ENCODE measurements around the gene PHF23. TPM values are rescaled to one million over a fixed set of nuclear protein-coding genes. Genes with fewer than 3 reads are reported as not detected.

The PHF23 gene
- total RNA-seq, 1 experiment from 2014 or later: 85.1 TPM

DNA sequence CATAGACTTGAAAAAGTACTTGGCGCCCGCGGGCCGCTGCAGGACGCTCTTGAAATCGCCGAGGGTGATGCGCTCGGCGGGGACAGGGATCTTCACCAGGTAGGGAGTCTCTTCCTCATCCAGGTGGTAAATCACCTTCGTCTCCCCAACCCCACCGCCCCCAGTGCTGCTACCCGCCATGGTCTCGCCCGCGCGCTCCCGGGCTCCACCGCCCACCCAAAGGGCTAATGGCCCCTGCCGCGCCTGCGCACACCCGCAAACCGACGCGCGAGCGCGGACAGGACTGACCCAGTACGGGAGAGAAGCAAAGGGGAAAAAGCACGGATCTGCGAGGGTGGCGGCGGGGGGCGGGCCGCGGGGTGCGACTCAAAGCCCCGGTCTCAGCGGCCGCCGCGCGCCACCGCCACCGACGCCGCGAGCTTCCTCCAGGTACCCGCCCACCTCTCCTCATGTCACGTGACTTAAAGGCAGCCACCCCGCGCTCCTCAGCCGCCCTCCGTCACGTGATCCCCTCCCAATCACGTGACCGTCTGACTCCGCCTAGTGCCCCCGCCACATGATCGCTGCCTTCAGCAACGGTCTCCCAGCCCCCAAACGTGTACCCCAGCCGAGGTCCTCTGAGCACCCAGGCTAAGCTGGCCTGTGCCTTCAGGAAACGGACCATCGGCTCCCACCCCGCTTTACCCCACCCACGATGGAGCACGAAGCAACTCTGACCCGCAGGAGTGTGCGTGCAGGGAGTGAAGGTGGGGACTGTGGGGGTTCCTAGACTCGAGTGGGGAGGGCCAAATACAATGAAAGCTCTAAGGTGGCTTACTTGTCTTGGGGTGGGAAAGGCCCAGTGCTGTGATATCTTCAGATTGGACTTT, 4.9 kb downstream of the PHF23 start, which contains the start of gene DVL2:
Gene DVL2, minus strand, starts transcription at position 435 of the 869 bp plus-strand sequence. Its CDS starts 255 bp downstream, at position 180.
- TF ChIP-seq EZH2 (IDR thresholded peaks at IDR 0.05; ENCODE audit: borderline replicate concordance, low read depth, low read length, poor library complexity, severe bottlenecking): no peak
- TF ChIP-seq, protein P1, sequence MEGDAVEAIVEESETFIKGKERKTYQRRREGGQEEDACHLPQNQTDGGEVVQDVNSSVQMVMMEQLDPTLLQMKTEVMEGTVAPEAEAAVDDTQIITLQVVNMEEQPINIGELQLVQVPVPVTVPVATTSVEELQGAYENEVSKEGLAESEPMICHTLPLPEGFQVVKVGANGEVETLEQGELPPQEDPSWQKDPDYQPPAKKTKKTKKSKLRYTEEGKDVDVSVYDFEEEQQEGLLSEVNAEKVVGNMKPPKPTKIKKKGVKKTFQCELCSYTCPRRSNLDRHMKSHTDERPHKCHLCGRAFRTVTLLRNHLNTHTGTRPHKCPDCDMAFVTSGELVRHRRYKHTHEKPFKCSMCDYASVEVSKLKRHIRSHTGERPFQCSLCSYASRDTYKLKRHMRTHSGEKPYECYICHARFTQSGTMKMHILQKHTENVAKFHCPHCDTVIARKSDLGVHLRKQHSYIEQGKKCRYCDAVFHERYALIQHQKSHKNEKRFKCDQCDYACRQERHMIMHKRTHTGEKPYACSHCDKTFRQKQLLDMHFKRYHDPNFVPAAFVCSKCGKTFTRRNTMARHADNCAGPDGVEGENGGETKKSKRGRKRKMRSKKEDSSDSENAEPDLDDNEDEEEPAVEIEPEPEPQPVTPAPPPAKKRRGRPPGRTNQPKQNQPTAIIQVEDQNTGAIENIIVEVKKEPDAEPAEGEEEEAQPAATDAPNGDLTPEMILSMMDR (conservative IDR thresholded peaks at IDR 0.05; ENCODE audit: low read depth, low read length): no peak
- H3K4me1 ChIP-seq (ENCODE audit: insufficient read depth, low read length, poor library complexity, severe bottlenecking): peaks cover 26% of the 10 kb centered on the region
- no peaks in the 10 kb centered on the region for H3K9me3 ChIP-seq (ENCODE audit: low read depth, low read length, poor library complexity, severe bottlenecking)
- POLR2A ChIA-PET (ENCODE audit: low non-redundant PET): interaction anchor here (0.6 to 1.0 kb wide), 3 partner anchors 15 to 64 kb away, joined by 3 to 6 read pairs (median 5); partner anchors contain the start of gene DLG4
- CTCF ChIA-PET: interaction anchor here (0.7 to 1.1 kb wide), 2 partner anchors 15 to 62 kb away, joined by 3 read pairs; no protein-coding TSS in a partner anchor
- no peaks in the 10 kb centered on the region for H3K27me3 ChIP-seq (replicated peaks; ENCODE audit: insufficient read depth, low read depth, low read length, poor library complexity)
- intact Hi-C loops (cut with micrococcal nuclease; ENCODE audit: unreplicated experiment): no loop called here
- peak within 1 kb of the TSS; percentile 83 for H3K27ac ChIP-seq (ENCODE audit: low read depth, low read length, poor library complexity, severe bottlenecking)
- BruUV-seq (replicated peaks): TSS peak; percentile 36
- DNase-seq (ENCODE audit: low spot score): peak; percentile 97
- peaks cover 45% of the 10 kb centered on the region for H3K36me3 ChIP-seq (ENCODE audit: insufficient read depth, low read length, poor library complexity, severe bottlenecking)
- H3K4me3 ChIP-seq (ENCODE audit: low read depth, low read length, poor library complexity, severe bottlenecking): peak within 1 kb of the TSS; percentile 78

DNA sequence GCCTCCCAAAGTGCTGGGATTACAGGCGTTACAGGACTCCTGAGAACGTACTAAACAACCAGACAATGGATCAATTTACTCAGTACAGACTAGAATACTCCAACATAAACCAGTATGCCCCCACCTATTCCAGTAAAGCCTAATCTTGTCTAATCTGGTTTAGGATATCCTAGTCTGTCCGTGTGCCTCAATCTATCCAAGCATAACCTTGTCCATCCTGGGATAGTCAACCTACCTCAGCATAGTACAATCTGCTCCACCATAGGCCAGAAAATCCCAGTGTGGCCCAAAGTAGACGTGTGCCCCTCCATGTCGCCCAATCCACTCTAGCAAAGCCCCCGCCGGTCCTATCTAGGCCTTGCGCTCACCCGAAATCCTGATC, 5.6 kb downstream of the PHF23 start:
- BruUV-seq (replicated peaks): no TSS peak
- TF ChIP-seq, protein P1 (conservative IDR thresholded peaks at IDR 0.05; ENCODE audit: low read depth, low read length): no peak
- no peak for TF ChIP-seq EZH2 (IDR thresholded peaks at IDR 0.05; ENCODE audit: borderline replicate concordance, low read depth, low read length, poor library complexity, severe bottlenecking)
- Histone ChIP-seq H3K9me3 (ENCODE audit: low read depth, low read length, poor library complexity, severe bottlenecking) (no peaks in the 10 kb centered on the region), H3K4me1 (ENCODE audit: insufficient read depth, low read length, poor library complexity, severe bottlenecking) (peaks cover 26% of the 10 kb centered on the region), H3K27me3 (replicated peaks; ENCODE audit: insufficient read depth, low read depth, low read length, poor library complexity) (no peaks in the 10 kb centered on the region), H3K36me3 (ENCODE audit: insufficient read depth, low read length, poor library complexity, severe bottlenecking) (peaks cover 51% of the 10 kb centered on the region), H3K4me3 (ENCODE audit: low read depth, low read length, poor library complexity, severe bottlenecking) (peak overlapping the region; percentile 78), H3K27ac (ENCODE audit: low read depth, low read length, poor library complexity, severe bottlenecking) (peak overlapping the region; percentile 83)
- DNase-seq (ENCODE audit: low spot score): peak; percentile 65
- CTCF ChIA-PET: interaction anchor here (1.1 kb wide), 1 partner anchor 63 kb away, joined by 3 read pairs; no protein-coding TSS in a partner anchor
- intact Hi-C loops (cut with micrococcal nuclease; ENCODE audit: unreplicated experiment): no loop called here
- POLR2A ChIA-PET (ENCODE audit: low non-redundant PET): interaction anchor here (0.6 to 1.0 kb wide), 3 partner anchors 11 to 19 kb away, joined by 3 to 5 read pairs (median 3); partner anchors contain the start of gene DLG4

DNA sequence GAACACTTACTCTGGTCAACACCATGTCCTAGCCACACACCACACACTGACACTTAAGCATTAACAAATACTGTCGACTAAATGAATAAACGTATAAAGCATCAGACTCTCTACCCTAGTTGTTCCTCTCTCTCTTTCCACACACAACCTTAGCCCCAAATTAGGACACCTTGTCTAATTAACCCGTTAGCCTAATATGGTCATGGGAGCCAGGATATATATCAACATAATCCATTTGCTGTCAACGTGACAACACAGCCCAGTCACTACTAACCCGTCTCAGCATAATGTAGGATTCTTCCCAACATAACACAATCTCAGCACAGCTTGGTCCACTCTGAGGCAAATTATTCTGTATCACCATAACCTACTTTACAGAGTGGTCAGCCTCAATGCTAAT, 7.1 kb downstream of the PHF23 start:
- ChIA-PET CTCF (no interaction called here), POLR2A (ENCODE audit: low non-redundant PET) (interaction anchor here (0.6 to 0.7 kb wide), 2 partner anchors 8 to 18 kb away, joined by 3 read pairs; no protein-coding TSS in a partner anchor)
- no peak for DNase-seq (ENCODE audit: low spot score)
- Histone ChIP-seq H3K27me3 (replicated peaks; ENCODE audit: insufficient read depth, low read depth, low read length, poor library complexity) (no peaks in the 10 kb centered on the region), H3K4me1 (ENCODE audit: insufficient read depth, low read length, poor library complexity, severe bottlenecking) (peaks cover 22% of the 10 kb centered on the region), H3K36me3 (ENCODE audit: insufficient read depth, low read length, poor library complexity, severe bottlenecking) (peaks cover 64% of the 10 kb centered on the region), H3K4me3 (ENCODE audit: low read depth, low read length, poor library complexity, severe bottlenecking) (peak overlapping the region; percentile 78), H3K9me3 (ENCODE audit: low read depth, low read length, poor library complexity, severe bottlenecking) (no peaks in the 10 kb centered on the region), H3K27ac (ENCODE audit: low read depth, low read length, poor library complexity, severe bottlenecking) (no peak overlapping the region)
- BruUV-seq (replicated peaks): TSS peak; percentile 43
- intact Hi-C loops (cut with micrococcal nuclease; ENCODE audit: unreplicated experiment): no loop called here
- TF ChIP-seq, protein P1 (conservative IDR thresholded peaks at IDR 0.05; ENCODE audit: low read depth, low read length): no peak
- no peak for TF ChIP-seq EZH2 (IDR thresholded peaks at IDR 0.05; ENCODE audit: borderline replicate concordance, low read depth, low read length, poor library complexity, severe bottlenecking)

All from A673 (cell line).